Stimulated activated naive CD4-positive, alpha-beta T cell (primary cell): ENCODE results near the gene GOLGA7B.

Experiments used
- DNase-seq, 6 experiments: peaks; one replicate each; lab custom pipeline; 2025; lab: John Stamatoyannopoulos, UW

GOLGA7B gene

DNA sequence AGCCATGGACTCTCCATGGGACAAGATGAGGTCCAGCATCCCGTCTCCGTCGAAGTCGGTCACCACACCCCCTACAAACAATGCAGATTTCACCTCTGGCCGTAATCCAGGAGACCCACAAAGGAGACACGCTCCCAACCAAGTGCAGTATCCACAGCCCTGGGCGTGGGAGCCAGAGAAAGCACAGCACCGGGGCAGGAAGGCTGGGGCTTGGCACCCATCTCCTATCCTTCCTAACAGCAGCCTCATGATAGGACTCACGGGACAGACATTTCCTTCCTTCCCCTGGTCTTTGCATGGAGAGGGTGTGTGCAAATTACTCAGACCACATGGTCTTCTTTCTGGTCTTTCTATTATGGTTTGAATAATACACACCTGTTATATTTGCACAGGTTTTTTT is 46.3 kb downstream of the GOLGA7B start:
- no peak for DNase-seq

DNA sequence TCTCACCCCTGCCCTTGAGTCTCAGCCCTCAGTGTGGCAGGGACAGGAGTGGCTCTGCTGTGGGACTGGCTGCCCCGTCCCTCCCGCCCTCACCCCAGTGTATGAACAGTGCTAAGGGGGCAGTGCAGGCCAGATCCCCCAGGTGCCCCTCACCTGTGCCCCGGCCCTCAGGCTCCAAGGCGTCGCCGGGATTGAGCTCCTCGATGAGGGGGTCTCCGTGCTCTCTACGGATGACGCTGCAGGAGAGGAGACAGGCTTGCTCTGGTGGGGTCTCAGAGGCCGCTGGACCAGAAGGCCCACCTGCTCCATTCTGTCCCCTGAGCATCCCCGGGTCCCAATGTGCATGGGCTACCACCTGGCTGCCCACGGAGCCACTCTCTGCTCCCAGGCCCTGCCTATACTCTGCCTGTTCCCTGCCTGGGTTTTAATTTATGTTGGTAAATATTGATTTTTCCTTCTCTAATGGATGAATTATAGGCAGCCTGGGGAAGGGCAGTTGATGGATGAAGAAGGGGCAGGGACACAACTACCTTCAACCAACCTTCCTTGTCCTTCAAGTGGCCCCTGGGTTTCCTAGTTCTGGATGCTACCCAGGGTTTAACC is 47.2 kb downstream of the GOLGA7B start:
- DNase-seq, result no peak

DNA sequence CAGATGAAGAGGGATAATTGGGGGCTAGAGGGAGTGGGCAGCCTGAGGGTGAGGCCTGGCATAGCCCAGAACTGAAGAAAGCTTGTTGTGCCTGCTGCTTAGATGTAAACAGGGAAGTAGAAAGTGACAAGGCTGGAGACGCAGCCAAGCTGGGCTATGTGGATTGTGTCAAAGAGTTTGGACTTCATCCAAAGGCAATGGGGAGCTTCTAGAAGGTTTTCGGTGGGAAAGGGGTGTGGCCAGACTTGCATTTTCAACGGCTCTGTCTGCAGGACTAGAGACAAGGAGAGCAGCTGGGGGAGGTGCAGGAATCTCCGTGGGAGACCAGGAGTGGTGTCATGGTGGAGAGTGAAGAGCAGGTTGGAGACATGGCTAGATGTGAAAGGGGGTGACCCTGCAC is 48.8 kb downstream of the GOLGA7B start:
- DNase-seq, result no peak

DNA sequence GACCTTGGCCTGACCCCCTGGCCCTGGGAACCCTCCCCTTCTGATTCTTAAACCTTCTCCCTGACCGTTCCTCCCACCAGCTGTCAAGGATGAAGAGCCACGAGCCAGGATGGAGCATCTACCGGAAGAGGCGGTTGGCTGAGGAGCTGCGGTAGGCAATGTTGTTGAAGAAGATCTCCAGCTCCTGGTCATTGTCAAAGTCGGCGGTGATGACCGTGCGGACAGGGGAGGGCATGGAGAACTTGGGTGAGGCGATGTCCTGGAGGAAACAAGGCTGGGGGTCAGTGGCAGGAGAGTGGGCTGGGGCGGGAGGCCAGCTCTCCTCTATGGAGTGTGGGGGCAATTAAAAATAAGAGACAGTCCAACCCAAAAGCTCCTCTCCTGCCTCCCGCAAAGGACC is 51.7 kb downstream of the GOLGA7B start:
- no peak for DNase-seq

DNA sequence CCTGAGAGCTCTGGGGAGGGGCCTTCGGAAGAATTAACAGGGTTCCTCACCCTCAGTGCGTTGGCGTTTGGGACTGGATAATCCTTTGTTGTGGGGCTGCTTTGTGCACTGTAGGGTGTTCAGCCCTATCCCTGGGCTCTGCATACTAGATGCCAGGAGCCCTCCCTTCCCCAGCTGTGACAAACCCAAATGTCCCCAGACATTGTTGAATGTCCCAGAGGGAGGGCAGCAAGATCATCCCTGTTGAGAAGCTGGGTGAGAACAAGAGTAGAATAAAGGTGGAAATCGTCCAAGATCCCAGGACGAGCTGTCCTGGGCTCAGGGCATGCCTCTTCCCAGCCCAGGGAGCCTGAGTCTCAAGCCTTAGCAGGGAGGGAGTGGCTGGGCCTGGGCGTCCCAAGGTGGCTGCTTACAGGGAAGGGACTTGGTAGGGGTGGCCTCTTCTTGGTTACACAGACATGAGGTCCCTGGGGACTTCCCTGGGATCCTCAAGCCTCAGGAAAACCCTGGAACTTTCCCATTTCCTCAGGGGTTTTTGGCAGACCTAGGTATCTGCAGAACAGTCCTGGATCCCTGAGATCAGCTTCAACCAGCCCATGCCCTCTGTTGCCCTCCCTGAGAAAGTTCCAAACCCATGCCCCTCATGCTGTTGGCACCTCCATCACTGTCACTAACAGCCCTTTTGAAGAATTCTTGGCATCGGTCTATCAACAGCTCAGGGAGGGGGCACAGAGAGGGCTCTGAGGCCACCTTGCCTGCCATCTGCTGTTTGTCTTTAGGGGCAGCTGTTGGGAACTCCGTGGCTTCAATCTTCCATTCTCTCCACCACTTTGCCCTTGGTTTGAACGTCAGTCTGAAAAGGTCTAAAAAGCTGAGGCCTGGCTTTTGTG is 53.7 kb downstream of the GOLGA7B start:
- no peak for DNase-seq

DNA sequence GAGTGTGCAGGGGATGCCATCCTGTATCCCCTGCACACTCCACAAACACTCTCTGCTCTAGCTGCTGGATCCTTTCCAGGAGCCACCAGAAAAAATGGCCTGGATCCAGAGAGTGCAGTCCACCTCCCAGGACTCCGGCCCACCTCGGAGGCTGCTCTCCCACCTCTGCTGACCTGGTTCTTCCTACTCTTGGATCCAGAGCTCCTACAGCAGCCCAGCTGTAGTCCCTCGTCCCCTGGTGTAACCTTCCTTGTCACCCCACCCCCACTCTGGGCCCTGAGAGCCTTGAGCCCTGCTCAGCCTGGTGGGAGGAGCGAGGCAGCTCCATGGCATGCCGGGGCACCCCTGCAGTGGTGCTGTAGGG is 54.4 kb downstream of the GOLGA7B start:
- DNase-seq, result no peak

DNA sequence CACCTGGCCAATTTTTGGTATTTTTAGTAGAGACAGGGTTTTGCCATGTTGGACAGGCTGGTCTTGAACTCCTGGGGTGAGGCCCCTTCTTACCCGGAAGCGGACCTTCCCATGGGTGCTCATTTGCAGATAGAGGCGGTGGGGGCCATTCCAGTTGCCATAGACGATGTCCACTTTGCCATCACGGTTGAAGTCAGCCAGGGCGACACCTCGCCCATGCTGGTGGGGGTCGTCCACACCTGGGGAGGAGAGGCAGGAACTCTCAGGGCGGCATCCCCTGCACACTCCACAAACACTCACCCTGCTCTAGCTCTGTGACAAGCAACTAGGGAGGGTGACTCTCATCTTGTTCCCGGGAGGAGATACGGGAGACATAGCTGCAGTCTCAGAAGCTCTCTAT is 54.9 kb downstream of the GOLGA7B start:
- no peak for DNase-seq

DNA sequence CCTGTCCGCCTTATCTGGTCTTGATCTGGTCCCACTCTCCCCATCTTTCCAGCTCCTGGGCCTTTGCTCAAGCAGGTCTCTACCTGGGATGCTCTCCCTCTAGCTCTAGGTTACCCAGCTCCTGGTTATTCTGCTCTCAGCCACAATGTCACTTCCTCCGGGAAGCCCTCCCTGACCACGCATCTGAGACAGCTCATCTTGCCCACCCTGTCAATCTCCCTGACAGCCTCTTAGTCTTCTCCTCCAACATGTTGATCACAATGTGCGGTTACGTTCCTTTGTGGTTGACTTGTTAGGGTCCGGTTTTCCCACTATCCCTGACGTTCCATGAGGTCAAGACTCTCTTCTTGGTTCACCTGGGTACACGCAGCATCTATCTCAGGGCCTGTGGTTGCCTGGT is 55.6 kb downstream of the GOLGA7B start:
- no peak for DNase-seq

DNA sequence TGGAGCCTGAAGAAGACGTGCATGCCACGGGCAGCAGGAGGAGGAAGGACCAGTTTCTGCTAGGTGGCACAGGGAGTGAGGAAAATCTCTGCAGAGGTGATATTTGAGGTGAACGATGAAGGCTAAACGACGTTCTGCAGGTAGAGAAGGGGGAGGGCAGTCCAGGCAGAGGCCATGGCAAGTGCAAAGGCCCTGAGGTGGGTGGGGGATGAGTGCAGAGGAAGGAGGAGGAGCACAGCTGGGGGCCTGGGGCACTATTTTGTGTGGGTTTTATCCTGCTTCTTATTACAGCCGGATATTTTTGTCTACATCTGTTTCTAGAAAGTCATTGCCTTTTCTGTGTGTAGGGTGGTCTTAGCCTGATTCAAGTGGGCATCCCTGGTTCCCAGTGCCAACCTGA is 57.6 kb downstream of the GOLGA7B start:
- DNase-seq, result no peak

DNA sequence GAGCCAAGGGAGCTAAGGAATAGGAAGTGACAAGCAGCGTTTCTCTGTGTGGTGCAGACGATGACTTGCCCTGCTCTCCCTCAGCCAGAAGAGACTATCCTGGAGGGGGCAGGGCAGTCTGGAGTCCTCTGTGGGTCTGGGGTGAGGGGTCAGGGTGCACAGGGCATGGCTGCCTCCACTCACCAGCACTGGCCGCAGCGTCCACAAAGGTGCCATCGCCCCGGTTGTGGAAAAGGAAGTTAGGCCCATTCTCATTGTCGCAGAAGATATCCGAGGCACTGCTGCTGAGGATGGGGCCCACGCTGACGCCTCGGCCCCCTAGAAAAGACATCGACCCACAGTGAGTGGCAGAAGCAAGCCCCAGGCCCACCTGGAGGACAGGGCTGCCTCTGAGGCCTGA is 58.2 kb downstream of the GOLGA7B start:
- DNase-seq, result no peak

DNA sequence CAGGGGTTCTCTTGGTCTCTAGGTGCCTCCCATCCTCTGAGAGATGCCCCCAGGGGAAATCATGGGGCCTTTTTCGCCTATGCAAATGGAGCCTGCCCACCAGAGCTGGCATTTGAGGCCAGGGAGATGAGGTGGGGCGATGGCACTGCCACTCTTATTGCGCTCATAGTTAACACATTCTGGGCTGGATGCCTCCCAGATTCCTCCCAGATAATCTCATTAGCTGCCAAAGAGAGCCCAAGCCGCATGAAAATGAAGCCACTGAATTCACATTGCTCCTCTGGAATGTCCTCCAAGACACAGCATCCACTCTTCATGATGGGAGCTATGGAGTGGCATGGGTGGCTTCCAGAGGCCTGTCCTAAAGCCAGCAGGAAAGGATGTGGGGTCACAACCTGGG is 61.0 kb downstream of the GOLGA7B start:
- no peak for DNase-seq

DNA sequence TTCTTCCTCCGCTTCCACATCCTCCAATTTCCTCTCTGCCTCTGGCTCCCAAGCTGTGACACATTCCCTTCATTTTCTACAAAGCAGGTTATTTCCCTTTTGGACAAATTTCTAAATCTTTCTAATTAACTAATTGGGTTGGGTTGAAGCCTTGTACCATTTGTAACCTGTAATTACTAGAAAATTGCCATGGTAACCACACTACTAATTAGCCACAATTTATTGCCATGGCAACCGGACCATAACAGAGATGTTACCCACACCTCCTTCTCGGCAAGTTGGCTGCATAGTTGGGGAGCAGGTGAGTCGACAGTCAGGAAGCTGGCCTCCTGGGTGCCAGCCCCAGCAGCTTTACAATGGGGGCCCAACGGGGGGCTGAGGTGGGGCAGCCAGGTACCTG is 61.6 kb downstream of the GOLGA7B start:
- DNase-seq, result no peak

DNA sequence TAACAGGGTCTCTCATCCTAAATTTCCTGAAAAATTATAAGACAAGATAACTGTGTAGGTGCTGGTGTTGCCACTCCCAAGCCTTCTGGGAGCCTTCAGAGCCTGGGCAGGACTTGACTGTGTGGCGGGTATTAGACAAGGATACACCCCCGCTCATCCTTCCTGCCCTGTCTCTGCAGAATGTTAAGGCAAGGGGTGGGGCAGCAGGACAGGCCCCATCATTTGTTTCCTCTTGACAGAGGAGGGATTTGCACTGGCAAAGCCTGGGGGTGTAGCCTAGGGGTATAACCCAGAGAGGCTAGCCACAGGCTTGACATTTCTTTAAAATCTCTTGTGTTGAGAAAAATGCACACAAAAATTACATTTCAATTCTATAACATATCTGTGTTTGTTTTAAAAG is 63.5 kb downstream of the GOLGA7B start:
- no peak for DNase-seq

DNA sequence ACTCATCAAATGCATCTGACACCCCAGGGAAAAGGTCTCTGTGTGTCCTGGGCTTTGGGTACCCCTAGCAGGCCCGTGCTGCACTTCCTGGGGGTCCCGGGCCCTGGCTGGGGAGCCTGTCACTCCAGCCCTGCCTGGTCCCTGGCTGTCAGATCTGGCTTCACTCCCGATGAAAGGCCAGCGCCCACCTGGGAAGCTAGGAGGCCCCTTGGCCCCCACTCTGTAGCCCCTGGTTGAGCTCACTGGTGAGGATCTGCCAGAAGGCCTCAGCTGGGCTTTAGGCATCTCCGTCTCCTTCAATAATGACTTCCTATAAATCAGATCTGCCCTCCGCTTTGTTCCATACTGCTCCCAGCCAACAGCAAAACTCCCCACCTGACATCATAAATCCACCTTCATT is 64.0 kb downstream of the GOLGA7B start:
- no peak for DNase-seq

DNA sequence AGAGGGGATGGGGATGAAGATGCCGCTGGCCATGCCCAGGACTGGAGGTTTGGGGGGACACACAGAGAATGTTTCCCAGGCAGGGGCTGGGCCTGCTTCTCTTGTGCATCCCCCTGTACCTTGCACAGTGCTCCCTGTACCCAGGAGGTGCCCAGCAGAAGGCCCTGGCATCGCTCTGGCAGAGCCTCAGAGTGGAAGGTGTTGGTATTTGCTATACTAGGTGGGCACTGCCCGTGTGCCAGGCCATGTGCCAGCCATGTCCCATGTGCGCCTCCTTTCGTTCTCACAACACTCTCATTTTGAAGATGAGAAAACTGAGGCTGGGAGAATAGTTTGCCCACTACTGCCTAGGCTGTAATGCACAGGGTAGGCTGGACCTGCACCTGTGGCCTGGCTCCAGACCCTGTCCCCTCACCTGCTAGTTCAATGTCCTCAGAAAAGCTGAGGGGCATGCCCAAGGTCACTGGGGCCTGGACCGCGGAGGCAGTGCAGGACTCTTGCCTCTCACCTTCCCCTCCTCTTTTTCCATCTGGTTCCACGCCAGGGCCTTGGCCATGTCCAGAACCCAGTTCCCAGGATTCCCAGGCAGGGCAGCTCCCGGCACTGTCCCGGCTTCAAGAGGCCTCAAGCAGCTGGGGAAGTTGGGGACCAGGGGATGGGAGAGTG is 64.7 kb downstream of the GOLGA7B start:
- no peak for DNase-seq

DNA sequence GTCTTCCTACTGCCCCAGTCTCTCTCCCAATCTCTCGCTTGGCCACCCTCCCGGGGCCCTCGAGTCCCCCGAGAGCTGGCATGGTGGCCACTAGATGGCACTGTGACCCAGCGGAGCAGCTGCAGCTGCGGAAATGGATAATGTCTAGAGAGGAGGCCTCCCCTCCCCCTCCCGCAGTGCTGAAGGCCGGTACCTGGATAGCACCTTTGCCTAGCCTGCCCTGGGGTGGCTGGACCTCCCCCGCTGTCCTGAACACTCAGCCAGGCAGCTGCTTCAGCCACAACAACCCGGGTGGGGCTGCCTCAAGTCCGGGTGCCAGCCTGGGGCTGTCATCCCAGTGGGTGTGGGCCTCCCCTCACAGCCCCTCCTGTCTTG is 65.2 kb downstream of the GOLGA7B start:
- DNase-seq, result peak; percentile 17 to 74 (median 58)

DNA sequence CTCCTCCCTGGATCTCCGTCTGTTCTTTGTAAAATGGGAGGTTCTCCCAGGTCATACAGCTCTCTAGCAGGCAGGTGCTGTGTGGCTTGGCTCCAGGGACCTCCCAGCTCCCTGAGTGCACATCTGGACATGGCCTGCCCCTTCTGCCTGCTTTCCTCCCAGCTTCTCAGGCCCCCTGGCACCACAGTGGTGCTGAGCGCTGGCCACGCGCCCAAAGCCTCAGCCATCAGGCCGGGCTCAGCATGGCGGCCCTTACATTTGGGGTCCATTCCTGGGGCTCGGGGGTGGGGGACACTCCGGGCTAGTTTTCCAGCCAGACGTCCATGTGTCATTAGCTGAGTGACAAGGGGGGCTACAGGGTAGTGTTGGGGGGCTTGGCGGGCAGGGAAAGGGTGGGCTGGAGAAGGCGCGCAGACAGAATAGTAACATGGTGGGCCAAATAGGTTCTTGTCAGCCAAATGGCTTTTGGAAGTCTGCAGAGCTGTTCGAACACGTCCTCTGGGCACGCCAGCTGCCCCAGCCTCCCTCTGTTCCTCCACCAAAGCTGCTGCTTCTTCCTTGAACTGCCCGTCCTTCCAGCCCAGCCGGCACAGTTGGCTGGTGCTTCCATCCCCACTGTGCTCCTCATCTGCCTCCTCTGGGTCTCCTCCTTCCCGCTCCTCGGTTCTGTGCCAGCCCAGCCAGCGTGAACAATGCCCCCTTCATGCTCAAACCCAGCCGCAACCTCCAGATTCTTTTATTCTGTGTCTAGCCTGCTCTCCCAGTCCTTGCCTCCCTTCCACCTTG is 65.9 kb downstream of the GOLGA7B start:
- DNase-seq, result no peak

DNA sequence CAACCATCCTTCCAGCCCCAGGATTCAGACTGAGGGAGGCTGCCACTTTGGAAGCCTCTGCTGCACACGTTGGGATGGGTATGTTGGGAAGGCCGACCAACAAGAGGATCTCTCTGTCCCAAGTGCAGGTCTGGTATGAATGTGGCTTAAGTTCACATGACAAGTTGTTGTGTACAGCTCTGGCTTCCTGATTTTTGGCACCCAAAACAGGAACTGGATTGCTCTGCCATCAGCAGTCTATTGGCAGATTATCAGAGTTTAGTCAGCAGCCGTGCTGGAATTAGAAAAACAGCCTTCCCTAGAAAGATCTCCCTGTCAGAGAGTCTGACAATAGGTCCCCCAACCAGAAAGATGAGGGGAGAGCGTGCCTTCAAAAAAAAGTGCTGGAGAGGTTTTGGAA is 66.9 kb downstream of the GOLGA7B start:
- no peak for DNase-seq

DNA sequence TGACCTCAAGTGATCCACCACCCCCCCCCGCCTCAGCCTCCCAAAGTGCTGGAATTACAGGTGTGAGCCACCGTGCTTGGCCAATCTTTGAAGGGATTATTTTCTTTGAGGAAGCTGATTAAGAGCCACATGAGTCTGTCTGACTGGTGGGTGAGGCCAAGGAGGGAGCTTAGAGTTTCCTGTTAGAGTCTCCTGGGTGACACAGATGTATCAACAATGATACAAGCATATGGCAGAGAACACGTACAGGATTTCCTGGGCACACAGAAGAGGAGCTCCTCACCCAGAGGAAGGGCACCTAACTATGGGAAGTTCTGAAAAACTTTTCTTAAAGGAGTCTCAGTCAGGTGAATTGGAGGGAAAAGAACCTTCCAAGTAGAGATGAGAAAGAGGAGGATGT is 69.4 kb downstream of the GOLGA7B start:
- DNase-seq, result peak in 1 of 6 experiments; percentile 7

DNA sequence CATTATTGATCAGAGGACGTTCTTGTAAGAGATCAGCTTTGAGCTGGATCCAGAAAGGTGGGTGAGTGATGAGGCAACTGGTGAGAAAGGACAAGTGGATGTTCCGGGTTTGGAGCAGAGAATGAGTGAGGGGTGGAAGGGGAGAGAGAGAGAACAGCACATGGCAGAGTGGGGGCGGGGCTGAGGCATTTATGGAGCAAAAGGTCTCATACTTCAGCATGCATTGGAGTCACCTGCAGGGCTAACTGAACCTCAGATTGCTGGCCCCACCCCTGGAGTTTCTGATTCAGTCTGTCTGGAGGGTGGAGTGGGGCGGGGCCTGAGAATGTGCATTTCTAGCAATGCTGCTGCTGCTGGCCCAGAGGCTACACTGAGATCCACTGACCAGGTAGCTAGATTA is 71.2 kb downstream of the GOLGA7B start:
- DNase-seq, result no peak
